Measurements from ENCODE around the gene LY6G6C.

Gene LY6G6C

GRCh38 chr6:31721351-31722020, at the start of gene LY6G6C:
TSS of gene LY6G6C (minus strand) at chr6:31721746. CDS start at chr6:31721679, 67 bp downstream.
- DNase-seq (ENCODE audit: low read depth): no peak

- DNase-seq (ENCODE audit: low read depth): no peak
Observed at GRCh38 chr6:31770860-31771259, 49.3 kb upstream of the LY6G6C start.

- peak; percentile 63 for DNase-seq (ENCODE audit: low read depth)
Observed at GRCh38 chr6:31769684-31770371, 48.3 kb upstream of the LY6G6C start.

DNA sequence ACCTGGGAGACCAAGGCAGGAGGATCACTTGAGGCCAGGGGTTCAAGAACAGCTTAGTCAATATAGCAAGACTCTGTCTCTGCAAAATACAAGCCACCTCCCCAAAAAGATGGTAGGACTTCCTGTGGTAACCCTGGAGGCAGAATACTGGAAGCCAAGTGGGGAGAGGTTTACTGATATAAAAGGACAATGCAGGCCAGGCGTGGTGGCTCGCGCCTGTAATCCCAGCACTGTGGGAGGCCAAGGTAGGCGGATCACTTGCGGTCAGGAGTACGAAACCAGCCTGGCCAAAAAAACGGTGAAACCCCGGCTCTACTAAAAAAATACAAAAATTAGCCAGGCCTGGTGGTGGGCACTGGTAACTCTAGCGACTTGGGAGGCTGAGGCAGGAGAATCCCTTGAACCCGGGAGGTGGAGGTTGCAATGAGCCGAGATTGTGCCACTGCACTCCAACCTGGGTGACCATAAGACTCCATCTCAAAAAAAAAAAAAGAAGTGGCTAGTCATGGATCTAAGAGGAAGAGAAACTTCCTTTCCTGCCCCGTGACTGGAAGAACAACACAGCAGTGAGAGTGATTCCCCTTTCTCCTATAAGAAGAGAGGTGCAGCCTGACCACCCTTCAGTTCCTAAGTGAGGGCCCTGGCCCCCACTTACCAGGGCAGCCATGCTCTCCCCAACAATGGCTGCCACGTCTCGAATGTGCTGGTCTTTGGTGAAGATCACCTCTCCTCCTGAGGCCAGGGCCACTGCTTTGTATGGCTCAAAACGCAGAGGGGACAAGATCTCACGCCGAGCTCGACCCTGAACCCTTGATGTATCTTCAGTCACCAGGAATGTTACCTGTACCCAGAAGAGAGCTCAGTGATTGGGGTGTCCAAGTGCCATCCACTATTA, 47.1 kb upstream of the LY6G6C start:
- DNase-seq (ENCODE audit: low read depth): no peak

GRCh38 chr6:31767096-31767645, 45.6 kb upstream of the LY6G6C start:
- DNase-seq (ENCODE audit: low read depth): no peak

GRCh38 chr6:31765910-31766794, 44.6 kb upstream of the LY6G6C start:
- no peak for DNase-seq (ENCODE audit: low read depth)

- DNase-seq (ENCODE audit: low read depth): no peak
Observed at GRCh38 chr6:31765559-31765909, 44.0 kb upstream of the LY6G6C start.

DNA sequence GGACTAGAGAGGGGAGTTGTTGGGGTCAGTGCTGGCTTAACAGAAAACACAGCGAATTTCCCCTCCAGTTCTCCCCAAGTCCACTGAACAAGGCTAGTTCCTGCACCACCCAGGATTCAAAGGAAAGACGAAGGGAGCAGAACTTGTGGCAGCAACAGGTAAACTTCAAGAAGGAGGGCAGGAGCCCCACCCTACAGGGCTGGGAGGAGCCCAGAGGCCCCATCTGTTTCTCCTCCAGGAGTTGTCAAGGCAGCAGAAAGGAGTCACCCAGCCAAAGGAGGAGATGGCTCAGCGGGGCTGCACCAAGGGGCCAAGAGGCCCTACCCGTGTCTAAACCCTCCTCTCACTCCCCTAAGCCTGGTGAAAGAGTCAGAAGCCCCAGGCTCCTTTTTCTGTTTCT, 42.7 kb upstream of the LY6G6C start:
- no peak for DNase-seq (ENCODE audit: low read depth)

GRCh38 chr6:31763619-31763940, 42.0 kb upstream of the LY6G6C start:
- no peak for DNase-seq (ENCODE audit: low read depth)

DNA sequence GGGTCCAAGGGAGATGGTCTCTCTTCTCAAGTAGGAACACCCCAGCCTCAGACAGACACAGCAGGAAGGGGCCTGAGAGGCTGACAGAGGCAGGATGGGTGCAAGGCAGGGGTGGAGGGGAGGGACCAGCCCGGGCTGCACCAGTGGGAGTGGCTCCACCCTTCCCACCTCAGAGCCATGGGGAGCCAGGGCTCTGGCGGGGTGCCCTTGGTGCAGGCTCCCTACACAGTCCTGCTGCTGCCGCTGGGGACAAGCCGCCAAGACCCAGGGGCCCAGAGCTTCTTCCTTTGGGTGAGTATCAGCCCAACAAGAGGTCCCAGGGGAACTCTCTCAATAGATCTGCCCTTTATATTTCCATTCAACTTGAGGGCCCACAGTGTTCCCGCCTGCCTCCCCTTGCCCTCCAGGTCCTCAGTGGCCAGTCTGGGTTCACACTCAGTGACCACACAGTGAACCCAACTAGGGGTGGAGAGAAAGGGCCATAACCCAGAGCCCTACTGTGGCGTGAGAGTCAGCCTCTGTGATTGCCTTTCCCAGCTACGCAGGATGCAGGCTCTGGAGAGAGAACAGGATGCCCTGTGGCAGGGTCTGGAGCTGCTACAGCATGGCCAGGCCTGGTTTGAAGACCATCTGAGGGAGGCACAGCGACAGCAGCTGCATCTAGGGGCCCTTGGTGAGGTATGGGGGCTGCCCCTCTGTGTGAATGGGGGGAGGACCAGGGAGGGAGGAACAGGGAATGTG, 41.5 kb upstream of the LY6G6C start:
- DNase-seq (ENCODE audit: low read depth): no peak

DNA sequence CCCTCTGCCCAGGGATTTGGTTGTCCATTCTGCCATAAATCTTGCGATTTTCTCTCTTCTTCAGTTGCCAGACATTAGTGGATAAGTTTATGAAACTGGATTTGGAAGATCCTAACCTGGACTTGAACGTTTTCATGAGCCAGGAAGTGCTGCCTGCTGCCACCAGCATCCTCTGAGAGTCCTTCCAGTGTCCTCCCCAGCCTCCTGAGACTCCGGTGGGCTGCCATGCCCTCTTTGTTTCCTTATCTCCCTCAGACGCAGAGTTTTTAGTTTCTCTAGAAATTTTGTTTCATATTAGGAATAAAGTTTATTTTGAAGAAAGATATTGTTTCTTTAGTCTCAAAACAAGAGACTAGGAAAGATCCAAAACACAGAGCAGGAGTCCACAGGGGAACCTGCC, 40.8 kb upstream of the LY6G6C start, which contains the start of gene SAPCD1:
Gene SAPCD1, plus strand, starts transcription at position 301 of the 400 bp plus-strand sequence. CDS start 399 bp downstream, outside the sequence.
- no peak for DNase-seq (ENCODE audit: low read depth)

GRCh38 chr6:31761343-31761742, 39.8 kb upstream of the LY6G6C start:
- DNase-seq (ENCODE audit: low read depth): no peak

- no peak for DNase-seq (ENCODE audit: low read depth)
Observed at GRCh38 chr6:31760790-31761189, 39.2 kb upstream of the LY6G6C start.

DNA sequence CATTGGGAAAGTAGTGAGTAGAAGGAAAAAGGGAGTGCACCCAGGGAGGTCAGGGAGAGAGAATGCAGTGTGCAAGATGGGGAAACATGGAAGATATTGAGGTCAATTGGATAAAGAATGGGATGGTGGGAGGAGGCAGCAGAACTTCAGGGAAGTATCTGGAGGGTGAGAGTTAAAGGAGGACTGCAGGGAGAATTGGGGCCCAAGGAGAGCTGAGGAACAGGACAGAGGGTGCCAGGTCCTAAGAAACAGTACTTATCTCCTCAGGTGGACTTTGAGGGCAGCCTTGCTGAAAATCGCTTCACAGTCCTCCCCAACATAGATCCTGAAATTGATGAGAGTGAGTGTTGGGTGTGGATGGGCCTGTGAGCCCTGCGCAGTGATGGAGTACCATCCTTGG, 36.7 kb upstream of the LY6G6C start:
- DNase-seq (ENCODE audit: low read depth): no peak

DNA sequence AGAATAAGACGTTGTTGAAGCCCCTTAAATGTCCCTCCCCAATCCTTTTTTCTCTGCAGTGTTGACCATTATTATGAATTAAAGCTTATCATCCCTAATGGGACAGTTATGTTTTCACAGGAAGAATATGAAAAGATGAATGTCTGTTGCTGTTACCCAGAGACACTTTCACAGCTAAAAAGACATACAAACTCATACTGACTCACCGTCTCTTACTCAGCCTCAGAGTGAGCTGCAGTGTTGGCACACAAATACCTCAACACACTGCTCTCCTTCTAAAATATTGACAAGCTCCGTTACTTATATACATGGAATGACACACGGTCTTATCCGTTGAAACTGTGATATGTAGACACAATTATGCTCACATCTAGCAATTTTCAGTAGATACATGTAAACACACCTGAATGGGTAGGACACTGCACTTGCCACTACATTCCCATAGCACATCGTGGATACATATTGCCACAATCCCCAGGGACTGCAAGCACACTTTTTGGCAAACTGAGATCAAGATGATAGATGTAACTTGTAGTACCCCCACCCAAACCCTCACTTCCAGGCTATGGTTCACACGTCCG, 31.3 kb upstream of the LY6G6C start:
- no peak for DNase-seq (ENCODE audit: low read depth)

DNA sequence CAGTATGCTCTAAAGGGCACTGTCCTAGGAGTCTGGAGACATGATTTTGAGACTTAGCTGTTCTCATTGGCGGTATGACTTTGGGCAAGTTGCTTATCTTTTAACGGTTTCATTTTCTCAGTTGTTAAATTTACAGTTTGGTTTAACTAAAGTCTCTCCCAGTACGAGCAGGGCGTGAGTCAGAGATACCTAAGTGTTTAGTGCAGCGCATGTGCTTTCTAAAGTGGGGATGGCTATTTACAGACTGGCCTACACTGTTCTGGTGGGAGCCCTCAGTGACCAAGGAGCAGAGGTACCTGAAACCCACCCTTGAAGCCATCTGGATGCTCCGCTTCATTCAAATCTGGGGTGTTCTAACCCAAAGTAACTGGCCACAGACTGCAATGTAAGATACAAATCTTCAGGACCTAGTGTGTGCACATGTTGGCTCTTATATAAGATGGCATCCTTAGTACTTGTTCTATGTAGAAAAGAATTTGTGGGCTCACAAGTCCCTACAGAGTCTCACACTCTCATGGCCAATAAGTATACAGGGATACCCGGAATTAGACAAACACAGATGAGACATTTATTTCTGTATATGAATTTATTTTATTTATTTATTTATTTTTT, 29.0 kb upstream of the LY6G6C start:
- no peak for DNase-seq (ENCODE audit: low read depth)

DNA sequence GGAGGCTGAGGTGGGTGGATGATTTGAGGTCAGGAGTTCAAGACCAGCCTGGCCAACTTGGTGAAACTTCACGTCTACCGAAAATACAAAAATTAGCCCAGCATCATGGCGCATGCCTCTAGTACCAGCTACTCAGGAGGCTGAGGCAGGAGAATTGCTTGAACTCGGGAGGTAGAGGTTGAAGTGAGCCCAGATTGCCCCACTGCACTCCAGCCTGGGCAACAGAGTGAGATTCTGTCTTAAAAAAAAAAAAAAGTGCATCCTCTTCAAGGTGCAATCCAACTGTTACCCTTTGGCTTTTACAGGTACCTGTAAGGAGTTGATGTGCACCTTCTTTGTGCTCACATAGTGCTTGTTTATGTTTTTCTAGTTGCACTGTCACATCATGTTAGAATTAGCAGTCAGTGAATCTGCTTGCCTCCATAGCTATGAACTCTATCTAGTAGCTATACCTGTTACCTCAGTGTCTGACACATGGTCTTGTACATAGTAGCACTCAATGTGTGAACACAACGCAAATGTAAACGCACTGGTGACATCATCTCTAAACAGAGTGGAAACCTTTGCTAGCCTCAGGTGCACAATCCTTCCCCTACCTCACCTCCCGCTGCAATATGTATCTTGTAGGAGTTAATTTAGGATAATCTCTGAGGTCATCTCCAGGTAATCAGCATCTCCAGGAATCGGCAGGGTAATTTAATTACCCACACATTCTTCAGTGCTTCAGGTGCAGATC, 27.9 kb upstream of the LY6G6C start:
- DNase-seq (ENCODE audit: low read depth): no peak

- no peak for DNase-seq (ENCODE audit: low read depth)
Observed at GRCh38 chr6:31744422-31744821, 22.9 kb upstream of the LY6G6C start.

DNA sequence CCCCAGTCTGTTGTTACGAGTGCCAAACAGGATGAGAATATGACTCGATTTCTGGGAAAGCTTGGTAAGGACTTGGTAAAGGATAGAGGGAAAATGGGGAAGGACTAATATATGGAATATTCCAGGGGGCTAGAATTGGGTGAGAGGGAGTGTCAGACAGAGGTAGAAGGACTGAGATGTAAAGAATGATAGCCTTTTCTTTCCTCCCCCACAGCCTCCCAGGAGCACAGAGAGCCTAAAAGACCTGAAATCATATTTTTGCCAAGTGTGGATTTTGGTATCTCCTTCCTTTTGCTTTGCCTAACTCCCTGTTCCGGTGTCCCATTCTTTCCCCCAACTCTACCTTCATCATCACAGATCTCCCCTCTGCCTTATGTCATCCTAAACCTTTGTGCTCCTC, 21.3 kb upstream of the LY6G6C start:
- no peak for DNase-seq (ENCODE audit: low read depth)

All from activated T-helper 1 cell treated with Interleukin-2 at 50 U/mL for 16 hours (primary cell).